ENCODE measurements around the gene LRP1. TPM values are rescaled to one million over a fixed set of nuclear protein-coding genes. Genes with fewer than 3 reads are reported as not detected.

LRP1 gene
- total RNA-seq, 1 donor from 2014 or later: 253 TPM

GRCh38 chr12:57199191-57199590, 70.9 kb downstream of the LRP1 start:
- Mint-ChIP-seq H3K4me1 (no peaks in the 10 kb centered on the region), H3K9me3 (no peaks in the 10 kb centered on the region), H3K27me3 (ENCODE audit: low read depth) (no peaks in the 10 kb centered on the region), H3K4me3 (no peak overlapping the region), H3K27ac (no peak overlapping the region), H3K36me3 (peaks cover 47% of the 10 kb centered on the region)
- TF ChIP-seq CTCF (IDR thresholded peaks at IDR 0.05; ENCODE audit: unreplicated experiment): no peak
- no peak for DNase-seq (ENCODE audit: low spot score in 2 of 2, unreplicated experiment in 2 of 2)

- Mint-ChIP-seq H3K27ac (no peak overlapping the region), H3K4me3 (no peak overlapping the region), H3K4me1 (no peaks in the 10 kb centered on the region), H3K9me3 (no peaks in the 10 kb centered on the region), H3K36me3 (peaks cover 41% of the 10 kb centered on the region), H3K27me3 (ENCODE audit: low read depth) (no peaks in the 10 kb centered on the region)
- no peak for TF ChIP-seq CTCF (IDR thresholded peaks at IDR 0.05; ENCODE audit: unreplicated experiment)
- no peak for DNase-seq (ENCODE audit: low spot score in 2 of 2, unreplicated experiment in 2 of 2)
These were observed 72.2 kb downstream of the LRP1 start for GRCh38 chr12:57200497-57200896.

GRCh38 chr12:57201219-57201618, 72.9 kb downstream of the LRP1 start:
- DNase-seq (ENCODE audit: low spot score in 2 of 2, unreplicated experiment in 2 of 2): no peak
- Mint-ChIP-seq H3K4me3 (no peak overlapping the region), H3K27ac (no peak overlapping the region), H3K27me3 (ENCODE audit: low read depth) (no peaks in the 10 kb centered on the region), H3K9me3 (no peaks in the 10 kb centered on the region), H3K36me3 (peaks cover 35% of the 10 kb centered on the region), H3K4me1 (no peaks in the 10 kb centered on the region)
- no peak for TF ChIP-seq CTCF (IDR thresholded peaks at IDR 0.05; ENCODE audit: unreplicated experiment)

GRCh38 chr12:57201631-57202030, 73.3 kb downstream of the LRP1 start:
- TF ChIP-seq CTCF (IDR thresholded peaks at IDR 0.05; ENCODE audit: unreplicated experiment): no peak
- no peaks in the 10 kb centered on the region for H3K9me3 Mint-ChIP-seq
- no peaks in the 10 kb centered on the region for H3K4me1 Mint-ChIP-seq
- H3K4me3 Mint-ChIP-seq: no peak overlapping the region
- peaks cover 31% of the 10 kb centered on the region for H3K36me3 Mint-ChIP-seq
- H3K27me3 Mint-ChIP-seq (ENCODE audit: low read depth): no peaks in the 10 kb centered on the region
- no peak overlapping the region for H3K27ac Mint-ChIP-seq
- DNase-seq (ENCODE audit: low spot score in 2 of 2, unreplicated experiment in 2 of 2): no peak

GRCh38 chr12:57202321-57202720, 74.0 kb downstream of the LRP1 start:
- Mint-ChIP-seq H3K4me1 (no peaks in the 10 kb centered on the region), H3K36me3 (peaks cover 31% of the 10 kb centered on the region), H3K4me3 (no peak overlapping the region), H3K27ac (no peak overlapping the region), H3K27me3 (ENCODE audit: low read depth) (no peaks in the 10 kb centered on the region), H3K9me3 (no peaks in the 10 kb centered on the region)
- DNase-seq (ENCODE audit: low spot score in 2 of 2, unreplicated experiment in 2 of 2): no peak
- no peak for TF ChIP-seq CTCF (IDR thresholded peaks at IDR 0.05; ENCODE audit: unreplicated experiment)

- no peak for DNase-seq (ENCODE audit: low spot score in 2 of 2, unreplicated experiment in 2 of 2)
- TF ChIP-seq CTCF (IDR thresholded peaks at IDR 0.05; ENCODE audit: unreplicated experiment): no peak
- no peaks in the 10 kb centered on the region for H3K4me1 Mint-ChIP-seq
- no peak overlapping the region for H3K27ac Mint-ChIP-seq
- H3K9me3 Mint-ChIP-seq: no peaks in the 10 kb centered on the region
- H3K27me3 Mint-ChIP-seq (ENCODE audit: low read depth): no peaks in the 10 kb centered on the region
- H3K4me3 Mint-ChIP-seq: no peak overlapping the region
- H3K36me3 Mint-ChIP-seq: peaks cover 28% of the 10 kb centered on the region
These were observed 74.9 kb downstream of the LRP1 start for GRCh38 chr12:57203201-57203600.
